ENCODE data around the gene CPNE1. TPM values are rescaled to one million over a fixed set of nuclear protein-coding genes. Genes with fewer than 3 reads are reported as not detected.
A peak's percentile ranks its signal among the peaks of the same experiment; 100 is the strongest.

The CPNE1 gene
- polyA plus RNA-seq, 3 donors = 153 to 210 (median 167) TPM

DNA sequence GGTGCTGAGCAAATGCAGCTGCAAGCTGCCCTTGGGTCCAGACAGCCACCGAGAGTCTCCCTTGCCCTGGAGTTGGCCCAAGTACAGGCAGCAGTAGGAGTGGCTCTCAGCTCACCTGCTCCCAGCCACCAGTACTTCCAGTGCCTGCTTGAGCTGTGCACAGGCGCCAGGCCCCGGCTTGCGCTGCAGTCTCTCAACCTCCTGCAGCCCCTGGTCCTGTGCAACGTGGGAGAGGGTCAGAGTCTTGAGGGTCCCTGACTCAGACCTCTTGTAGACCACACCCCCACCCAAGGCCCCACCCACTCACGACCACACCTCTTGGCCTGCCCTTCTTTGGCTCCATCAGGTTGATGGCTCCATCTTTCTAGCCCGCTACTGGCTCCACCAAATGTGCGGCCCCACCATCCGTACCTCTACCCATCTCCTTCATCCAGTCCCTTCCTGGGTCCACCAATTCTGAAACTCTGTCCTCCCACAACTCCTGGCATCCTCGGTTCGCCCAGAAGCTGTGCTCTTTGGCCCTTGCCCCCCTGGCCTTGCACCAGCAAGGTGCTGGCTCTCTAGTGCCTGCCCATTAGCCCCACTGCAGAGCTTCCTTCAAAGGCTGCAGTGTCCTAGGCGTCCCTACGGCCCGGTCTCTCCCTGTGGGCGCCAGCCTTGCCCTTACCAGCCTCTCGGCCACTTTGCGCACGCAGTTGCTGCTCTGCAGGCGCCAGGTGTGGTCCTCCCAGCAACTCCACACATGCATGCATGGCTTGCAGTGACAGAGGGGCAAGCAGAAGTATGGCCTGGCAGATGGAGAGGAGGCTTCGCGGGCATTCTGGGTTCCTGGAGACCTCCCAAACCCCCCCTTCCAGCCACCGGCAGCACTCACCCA is 65.6 kb downstream of the CPNE1 start:
- Histone ChIP-seq H3K4me2 (replicated peaks; ENCODE audit: extremely low read depth, low read length, poor library complexity, severe bottlenecking) (no peak overlapping the region), H3K4me3 (replicated peaks in 1 of 3; ENCODE audit: low read depth in 2 of 3, low read length in 3 of 3) (no peak overlapping the region), H3K9ac (ENCODE audit: insufficient read depth, low read length, poor library complexity, severe bottlenecking) (no peak overlapping the region), H3K79me2 (ENCODE audit: insufficient read depth, low read length) (no peaks in the 10 kb centered on the region), H2AFZ (ENCODE audit: insufficient read depth, low read depth, low read length, poor library complexity, severe bottlenecking) (no peak overlapping the region), H3K9me3 (replicated peaks in 1 of 2; ENCODE audit: control insufficient read depth in 1 of 2, insufficient read depth in 1 of 2, low read length in 2 of 2) (no peaks in the 10 kb centered on the region), H3K27ac (ENCODE audit: low read depth in 1 of 2, low read length in 2 of 2) (no peak overlapping the region), H3K4me1 (ENCODE audit: control insufficient read depth in 1 of 2, insufficient read depth in 2 of 2, low read length in 2 of 2) (peaks cover 16 to 17% of the 10 kb centered on the region in 2 donors), H3K36me3 (replicated peaks in 1 of 2; ENCODE audit: control insufficient read depth in 1 of 2, insufficient read depth in 2 of 2, low read length in 2 of 2) (no peaks in the 10 kb centered on the region), H4K20me1 (ENCODE audit: insufficient read depth, low read length) (no peaks in the 10 kb centered on the region), H3K27me3 (ENCODE audit: control insufficient read depth in 2 of 2, insufficient read depth in 2 of 2, low read length in 2 of 2) (peaks cover 8 to 34% of the 10 kb centered on the region in 2 donors)
- H3K9me3 Mint-ChIP-seq = peaks cover 0 to 9% (median 2%) of the 10 kb centered on the region in 7 donors
- H3K36me3 Mint-ChIP-seq = peaks cover 0 to 5% of the 10 kb centered on the region in 2 donors
- DNase-seq = no peak
- peaks cover 51 to 56% (median 53%) of the 10 kb centered on the region in 3 donors for H3K27me3 Mint-ChIP-seq (ENCODE audit: low read depth in 3 of 3)
- no peak overlapping the region for H3K27ac Mint-ChIP-seq
- TF ChIP-seq, protein P1, sequence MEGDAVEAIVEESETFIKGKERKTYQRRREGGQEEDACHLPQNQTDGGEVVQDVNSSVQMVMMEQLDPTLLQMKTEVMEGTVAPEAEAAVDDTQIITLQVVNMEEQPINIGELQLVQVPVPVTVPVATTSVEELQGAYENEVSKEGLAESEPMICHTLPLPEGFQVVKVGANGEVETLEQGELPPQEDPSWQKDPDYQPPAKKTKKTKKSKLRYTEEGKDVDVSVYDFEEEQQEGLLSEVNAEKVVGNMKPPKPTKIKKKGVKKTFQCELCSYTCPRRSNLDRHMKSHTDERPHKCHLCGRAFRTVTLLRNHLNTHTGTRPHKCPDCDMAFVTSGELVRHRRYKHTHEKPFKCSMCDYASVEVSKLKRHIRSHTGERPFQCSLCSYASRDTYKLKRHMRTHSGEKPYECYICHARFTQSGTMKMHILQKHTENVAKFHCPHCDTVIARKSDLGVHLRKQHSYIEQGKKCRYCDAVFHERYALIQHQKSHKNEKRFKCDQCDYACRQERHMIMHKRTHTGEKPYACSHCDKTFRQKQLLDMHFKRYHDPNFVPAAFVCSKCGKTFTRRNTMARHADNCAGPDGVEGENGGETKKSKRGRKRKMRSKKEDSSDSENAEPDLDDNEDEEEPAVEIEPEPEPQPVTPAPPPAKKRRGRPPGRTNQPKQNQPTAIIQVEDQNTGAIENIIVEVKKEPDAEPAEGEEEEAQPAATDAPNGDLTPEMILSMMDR (IDR thresholded peaks at IDR 0.05) = no peak
- peak overlapping the region in 1 of 2 donors; percentile 60 for H3K4me3 Mint-ChIP-seq
- 85% methylated on average over 16 of the region's 22 CpGs for WGBS (ENCODE audit: insufficient coverage)
- intact Hi-C loops (cut with micrococcal nuclease) = no loop called here
- H3K4me1 Mint-ChIP-seq = peaks cover 14% of the 10 kb centered on the region

DNA sequence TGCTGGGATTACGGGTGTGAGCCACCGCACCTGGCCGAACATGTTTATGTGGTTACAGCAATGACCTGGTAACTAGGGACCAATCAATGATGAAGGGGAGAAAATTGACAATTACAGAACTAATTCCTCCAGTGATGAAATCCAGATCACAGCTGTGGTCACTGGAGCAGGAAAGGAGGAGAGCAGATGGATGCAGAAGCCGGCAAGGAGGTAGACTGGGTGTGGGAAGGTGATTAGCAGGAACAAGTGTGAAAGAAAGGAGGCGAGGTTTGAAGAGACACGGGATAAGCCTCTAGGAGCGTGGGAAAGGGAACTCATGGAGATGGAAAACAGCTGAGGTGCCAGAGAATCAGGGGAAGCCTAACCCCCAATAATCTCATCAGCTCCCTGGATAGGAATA is 66.2 kb downstream of the CPNE1 start:
- no peak overlapping the region for H3K27ac Mint-ChIP-seq
- peaks cover 0 to 5% of the 10 kb centered on the region in 2 donors for H3K36me3 Mint-ChIP-seq
- Histone ChIP-seq H3K27ac (ENCODE audit: low read depth in 1 of 2, low read length in 2 of 2) (no peak overlapping the region), H2AFZ (ENCODE audit: insufficient read depth, low read depth, low read length, poor library complexity, severe bottlenecking) (no peak overlapping the region), H3K9me3 (replicated peaks in 1 of 2; ENCODE audit: control insufficient read depth in 1 of 2, insufficient read depth in 1 of 2, low read length in 2 of 2) (no peaks in the 10 kb centered on the region), H3K9ac (ENCODE audit: insufficient read depth, low read length, poor library complexity, severe bottlenecking) (no peak overlapping the region), H3K79me2 (ENCODE audit: insufficient read depth, low read length) (no peaks in the 10 kb centered on the region), H4K20me1 (ENCODE audit: insufficient read depth, low read length) (no peaks in the 10 kb centered on the region), H3K4me2 (replicated peaks; ENCODE audit: extremely low read depth, low read length, poor library complexity, severe bottlenecking) (no peak overlapping the region), H3K36me3 (replicated peaks in 1 of 2; ENCODE audit: control insufficient read depth in 1 of 2, insufficient read depth in 2 of 2, low read length in 2 of 2) (no peaks in the 10 kb centered on the region), H3K27me3 (ENCODE audit: control insufficient read depth in 2 of 2, insufficient read depth in 2 of 2, low read length in 2 of 2) (peaks cover 8 to 34% of the 10 kb centered on the region in 2 donors), H3K4me3 (replicated peaks in 1 of 3; ENCODE audit: low read depth in 2 of 3, low read length in 3 of 3) (no peak overlapping the region), H3K4me1 (ENCODE audit: control insufficient read depth in 1 of 2, insufficient read depth in 2 of 2, low read length in 2 of 2) (peaks cover 16 to 17% of the 10 kb centered on the region in 2 donors)
- TF ChIP-seq, protein P1 (IDR thresholded peaks at IDR 0.05) = no peak
- intact Hi-C loops (cut with micrococcal nuclease) = no loop called here
- H3K9me3 Mint-ChIP-seq = peaks cover 0 to 9% (median 2%) of the 10 kb centered on the region in 7 donors
- DNase-seq = no peak
- 63% methylated on average over 1 of the region's 7 CpGs for WGBS (ENCODE audit: insufficient coverage)
- peaks cover 14% of the 10 kb centered on the region for H3K4me1 Mint-ChIP-seq
- peak overlapping the region in 1 of 2 donors; percentile 14 for H3K4me3 Mint-ChIP-seq
- peaks cover 50 to 56% (median 53%) of the 10 kb centered on the region in 3 donors for H3K27me3 Mint-ChIP-seq (ENCODE audit: low read depth in 3 of 3)
